Naive thymus-derived CD4-positive, alpha-beta T cell (primary cell): ENCODE measurements around the gene NDST3. TPM values are rescaled to one million over a fixed set of nuclear protein-coding genes. Genes with fewer than 3 reads are reported as not detected.

ENCODE experiments used
- ATAC-seq: fragments of 150-1000 bp; cut with Tn5 transposase; 2 replicates; pipeline ENCODE4 v1.10.0; 2021; ENCODE audit warnings: mild to moderate bottlenecking, moderate library complexity
- CTCF ChIA-PET: fragments of 350-600 bp; sonication (Branson Sonifier 250); formaldehyde crosslinking; loops from one replicate; lab custom pipeline; 2021; ENCODE audit warnings: antibody characterized with exemption; lab: Charles Lee
- POLR2A ChIA-PET: fragments of 350-600 bp; sonication (Branson Sonifier 250); formaldehyde crosslinking; loops from one replicate; lab custom pipeline; 2021; ENCODE audit warnings: antibody characterized with exemption, inconsistent platforms; lab: Charles Lee
- DNase-seq, 9 donors: peaks; one replicate each; pipeline versions ENCODE4 v3.0.0 to v3.0.0-alpha.2; 2020 to 2022; ENCODE audit warnings: mixed read lengths in 1 of 9
- H3K27ac ChIP-seq: one replicate; pipeline ENCODE4 v1.7.0; 2013; ENCODE audit warnings: mild to moderate bottlenecking, low read depth, low read length, moderate library complexity
- H3K27me3 ChIP-seq, 2 donors: one replicate each; pipeline ENCODE4 v1.7.0; 2013; ENCODE audit warnings: low read length in 2 of 2, mild to moderate bottlenecking in 2 of 2, moderate library complexity in 2 of 2; ENCODE audit not compliant: control insufficient read depth in 2 of 2, insufficient read depth in 2 of 2
- H3K36me3 ChIP-seq, 3 experiments: 1 replicate in 2 of 3; 2 replicates in 1 of 3; pipeline ENCODE4 v1.7.0; 2013; ENCODE audit warnings: low read length in 3 of 3, mild to moderate bottlenecking in 3 of 3, moderate library complexity in 1 of 3; ENCODE audit not compliant: insufficient read depth in 3 of 3, control insufficient read depth in 2 of 3
- H3K4me1 ChIP-seq, 2 donors: one replicate each; pipeline ENCODE4 v1.7.0; 2013; ENCODE audit warnings: low read length in 2 of 2, mild to moderate bottlenecking in 2 of 2, moderate library complexity in 1 of 2; ENCODE audit not compliant: control insufficient read depth in 2 of 2, insufficient read depth in 2 of 2
- H3K4me3 ChIP-seq: 2 replicates; pipeline ENCODE4 v1.7.0; 2013; ENCODE audit warnings: mild to moderate bottlenecking, low read length
- H3K9me3 ChIP-seq, 3 experiments: 1 replicate in 2 of 3; 2 replicates in 1 of 3; pipeline ENCODE4 v1.7.0; 2013; ENCODE audit warnings: low read length in 3 of 3; ENCODE audit not compliant: control insufficient read depth in 2 of 3
- H3K27ac Mint-ChIP-seq, 9 donors: one replicate each; pipeline ENCODE4 v1.8.0; 2020 to 2022; ENCODE audit warnings: mixed read lengths in 9 of 9, mild to moderate bottlenecking in 8 of 9, moderate library complexity in 5 of 9, inconsistent platforms in 2 of 9
- H3K27me3 Mint-ChIP-seq, 5 donors: one replicate each; pipeline ENCODE4 v1.8.0; 2021 to 2022; ENCODE audit warnings: mixed read lengths in 5 of 5, mild to moderate bottlenecking in 1 of 5
- H3K36me3 Mint-ChIP-seq, 5 donors: one replicate each; pipeline ENCODE4 v1.8.0; 2020 to 2022; ENCODE audit warnings: mixed read lengths in 5 of 5, mild to moderate bottlenecking in 3 of 5, inconsistent platforms in 1 of 5
- H3K4me1 Mint-ChIP-seq, 7 donors: one replicate each; pipeline ENCODE4 v1.8.0; 2020 to 2022; ENCODE audit warnings: mixed read lengths in 7 of 7, mild to moderate bottlenecking in 3 of 7, inconsistent platforms in 1 of 7
- H3K4me3 Mint-ChIP-seq, 10 donors: one replicate each; pipeline ENCODE4 v1.8.0; 2020 to 2022; ENCODE audit warnings: mild to moderate bottlenecking in 10 of 10, mixed read lengths in 10 of 10, moderate library complexity in 6 of 10, inconsistent platforms in 2 of 10
- H3K9me3 Mint-ChIP-seq, 11 donors: one replicate each; pipeline ENCODE4 v1.8.0; 2020 to 2022; ENCODE audit warnings: mixed read lengths in 11 of 11, mild to moderate bottlenecking in 4 of 11, inconsistent platforms in 1 of 11, moderate library complexity in 1 of 11
- intact Hi-C, 2 donors: fragments of 100-400 bp; cut with micrococcal nuclease; formaldehyde crosslinking; loops; one replicate each; pipeline ENCODE4 v1.15.1; 2023
- polyA plus RNA-seq, 2 donors: library from polyadenylated mRNA; unstranded; fragments of 300-500 nt; fragmentation: Illumina TruSeq; gene quantifications; one replicate each; pipeline ENCODE4 v1.2.3, GENCODE V29; 2021
- total RNA-seq, 6 experiments: library from RNA in 5 of 6; stranded (reverse) in 5 of 6; gene quantifications; 1 replicate in 5 of 6; 2 replicates in 1 of 6; pipeline ENCODE4 v1.2.3 and lab custom pipeline; 2021 to 2026

NDST3 gene
- under 1 TPM in 1 of 5 experiments, not detected in 4; 0.17 TPM for total RNA-seq
- polyA plus RNA-seq = under 1 TPM in 1 of 2 donors, not detected in 1; 0.18 TPM
- not detected for total RNA-seq (lab: John Stamatoyannopoulos, UW)

DNA sequence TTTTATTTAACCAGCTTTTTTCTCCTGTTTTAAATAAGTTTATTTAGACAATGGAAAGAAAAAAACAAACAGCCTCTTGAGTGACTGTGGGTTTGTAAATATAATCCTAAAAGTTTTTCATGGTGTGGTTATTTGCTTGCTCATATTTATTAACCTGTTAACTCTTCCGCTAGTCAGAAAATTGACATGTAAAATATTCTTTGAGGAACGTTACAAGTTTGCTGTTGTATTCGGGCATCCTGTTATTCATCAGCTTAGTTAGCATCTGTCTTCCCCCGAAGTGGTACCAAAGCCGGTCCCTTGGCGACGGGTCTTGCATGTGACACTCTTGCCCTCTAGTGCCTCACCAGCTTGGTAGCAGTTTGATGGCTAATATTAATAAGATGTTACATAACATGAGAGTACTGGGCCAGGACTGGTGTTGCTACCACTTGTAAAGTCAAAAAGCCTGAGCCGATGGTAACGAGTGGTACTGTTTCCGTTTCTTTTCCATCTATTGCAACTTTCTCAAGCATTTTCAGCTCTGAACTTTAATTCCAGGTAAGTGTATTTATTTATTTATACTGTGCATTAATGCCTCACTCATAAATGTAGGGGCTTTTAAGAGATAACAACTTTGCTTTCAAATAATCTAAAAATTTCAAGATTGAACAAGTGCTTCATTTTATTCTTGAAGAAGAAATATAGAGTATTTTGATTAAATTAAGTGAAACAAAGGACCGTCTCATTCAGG is at the start of gene NDST3:
Gene NDST3 (plus strand): TSS at position 434 of the 733 bp plus-strand sequence. CDS start 19,425 bp downstream, outside the sequence.
- ChIA-PET CTCF (no interaction called here), POLR2A (no interaction called here)
- Mint-ChIP-seq H3K27me3 (peaks cover 34 to 57% (median 39%) of the 10 kb centered on the region in 5 donors), H3K4me3 (peak within 1 kb of the TSS in 9 of 10 donors; percentile 47 to 78 (median 68)), H3K9me3 (peaks cover 0 to 2% (median 0%) of the 10 kb centered on the region in 11 donors), H3K27ac (peak within 1 kb of the TSS in 1 of 9 donors; percentile 33), H3K4me1 (peaks cover 0 to 14% (median 12%) of the 10 kb centered on the region in 7 donors), H3K36me3 (peaks cover 0 to 4% (median 0%) of the 10 kb centered on the region in 5 donors)
- ATAC-seq = peak; percentile 60
- H3K4me3 ChIP-seq = no peak within 1 kb of the TSS
- no peaks in the 10 kb centered on the region for H3K4me1 ChIP-seq
- no peaks in the 10 kb centered on the region for H3K27me3 ChIP-seq
- H3K36me3 ChIP-seq = no peaks in the 10 kb centered on the region
- intact Hi-C loops = loop anchor here in 1 of 2 donors (2.0 kb wide), 1 partner anchor 585 kb away; no protein-coding TSS in a partner anchor
- no peaks in the 10 kb centered on the region for H3K9me3 ChIP-seq
- H3K27ac ChIP-seq = no peak within 1 kb of the TSS
- peak in 5 of 9 donors; percentile 1 to 37 (median 11) for DNase-seq

DNA sequence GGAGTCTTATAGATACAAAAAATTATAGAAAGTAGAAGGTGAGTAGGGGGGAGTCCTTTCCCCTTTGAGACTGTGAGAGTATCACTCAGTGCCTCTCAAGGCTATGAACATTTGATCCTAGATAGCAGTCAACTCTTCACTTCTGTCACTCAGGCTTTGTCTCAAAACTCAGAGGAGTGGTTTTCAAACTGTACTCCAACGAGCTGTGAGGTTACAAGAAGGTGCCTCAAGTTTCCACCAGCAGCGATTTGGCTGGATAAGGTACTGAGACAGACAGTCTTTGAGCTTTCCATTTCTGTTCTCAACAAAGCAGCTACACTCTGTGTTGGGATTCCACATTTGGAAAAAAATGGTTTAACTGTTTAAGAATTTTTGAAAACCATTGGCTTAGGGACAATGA is 48.0 kb upstream of the NDST3 start:
- intact Hi-C loops = no loop called here
- no peak for DNase-seq

DNA sequence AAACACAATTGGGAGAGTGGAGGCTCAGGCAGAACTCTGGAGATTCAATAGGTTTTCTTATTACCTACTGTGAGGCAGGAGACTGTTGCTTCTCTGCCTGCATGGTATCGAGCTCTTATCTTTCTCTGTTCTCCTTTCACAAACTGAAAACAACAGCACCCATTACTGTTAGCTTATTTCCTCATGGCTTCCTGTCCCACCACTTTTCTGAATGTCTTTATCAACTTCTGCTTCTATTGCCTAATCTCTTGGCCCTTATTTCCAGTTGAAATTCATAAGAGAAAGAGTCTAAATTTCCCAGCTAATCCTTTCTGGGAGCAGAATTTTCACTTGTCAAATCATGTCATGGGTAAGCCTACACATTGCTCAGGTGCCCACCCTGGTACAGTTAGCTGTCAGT is 46.8 kb upstream of the NDST3 start:
- Histone ChIP-seq H3K27me3 (no peaks in the 10 kb centered on the region), H3K27ac (no peak overlapping the region), H3K4me1 (no peaks in the 10 kb centered on the region), H3K4me3 (no peak overlapping the region), H3K9me3 (no peaks in the 10 kb centered on the region), H3K36me3 (no peaks in the 10 kb centered on the region)
- ATAC-seq (no peak), DNase-seq (no peak)
- H3K27ac Mint-ChIP-seq = no peak overlapping the region
- H3K9me3 Mint-ChIP-seq = peaks cover 0 to 14% (median 0%) of the 10 kb centered on the region in 11 donors
- intact Hi-C loops = no loop called here
- CTCF ChIA-PET = no interaction called here
- H3K4me3 Mint-ChIP-seq = no peak overlapping the region
- peaks cover 0 to 17% (median 0%) of the 10 kb centered on the region in 7 donors for H3K4me1 Mint-ChIP-seq
- H3K36me3 Mint-ChIP-seq = no peaks in the 10 kb centered on the region
- POLR2A ChIA-PET = no interaction called here
- no peaks in the 10 kb centered on the region for H3K27me3 Mint-ChIP-seq

More for the DNA sequence above, 48.0 kb upstream of the NDST3 start:
- Histone ChIP-seq H3K36me3 (no peaks in the 10 kb centered on the region), H3K27ac (no peak overlapping the region), H3K27me3 (no peaks in the 10 kb centered on the region), H3K9me3 (no peaks in the 10 kb centered on the region), H3K4me3 (no peak overlapping the region), H3K4me1 (no peaks in the 10 kb centered on the region)
- Mint-ChIP-seq H3K36me3 (no peaks in the 10 kb centered on the region), H3K27ac (no peak overlapping the region), H3K4me1 (peaks cover 0 to 21% (median 0%) of the 10 kb centered on the region in 7 donors), H3K4me3 (no peak overlapping the region), H3K27me3 (no peaks in the 10 kb centered on the region), H3K9me3 (peaks cover 0 to 8% (median 0%) of the 10 kb centered on the region in 11 donors)
- ATAC-seq = no peak
- ChIA-PET CTCF (no interaction called here), POLR2A (no interaction called here)

DNA sequence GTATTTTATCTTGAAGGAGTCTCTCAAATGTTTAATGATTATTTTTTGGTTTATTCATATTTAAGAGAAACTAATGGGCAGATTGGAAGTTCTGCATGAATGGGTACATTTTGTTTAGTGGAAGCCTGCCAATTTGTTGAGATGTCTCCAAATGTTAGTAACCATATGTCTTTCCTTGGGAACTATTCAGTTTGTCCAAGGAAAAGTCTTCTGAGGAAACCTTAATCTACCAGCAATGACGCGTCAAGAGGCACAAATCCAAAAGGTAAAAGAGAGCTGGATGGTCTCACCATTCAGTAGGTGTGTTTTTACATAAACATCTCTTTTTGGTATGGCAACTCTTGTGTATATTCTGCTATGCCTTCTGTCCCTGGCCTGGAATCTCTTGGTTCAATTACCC is 37.4 kb upstream of the NDST3 start:
- peaks cover 0 to 7% (median 0%) of the 10 kb centered on the region in 5 donors for H3K27me3 Mint-ChIP-seq
- H3K4me1 Mint-ChIP-seq = no peaks in the 10 kb centered on the region
- intact Hi-C loops = no loop called here
- Histone ChIP-seq H3K4me1 (no peaks in the 10 kb centered on the region), H3K9me3 (no peaks in the 10 kb centered on the region), H3K4me3 (no peak overlapping the region), H3K27me3 (no peaks in the 10 kb centered on the region), H3K36me3 (no peaks in the 10 kb centered on the region), H3K27ac (no peak overlapping the region)
- DNase-seq (no peak), ATAC-seq (no peak)
- H3K36me3 Mint-ChIP-seq = no peaks in the 10 kb centered on the region
- H3K27ac Mint-ChIP-seq = no peak overlapping the region
- ChIA-PET CTCF (no interaction called here), POLR2A (no interaction called here)
- peaks cover 0 to 4% (median 0%) of the 10 kb centered on the region in 11 donors for H3K9me3 Mint-ChIP-seq
- H3K4me3 Mint-ChIP-seq = no peak overlapping the region

DNA sequence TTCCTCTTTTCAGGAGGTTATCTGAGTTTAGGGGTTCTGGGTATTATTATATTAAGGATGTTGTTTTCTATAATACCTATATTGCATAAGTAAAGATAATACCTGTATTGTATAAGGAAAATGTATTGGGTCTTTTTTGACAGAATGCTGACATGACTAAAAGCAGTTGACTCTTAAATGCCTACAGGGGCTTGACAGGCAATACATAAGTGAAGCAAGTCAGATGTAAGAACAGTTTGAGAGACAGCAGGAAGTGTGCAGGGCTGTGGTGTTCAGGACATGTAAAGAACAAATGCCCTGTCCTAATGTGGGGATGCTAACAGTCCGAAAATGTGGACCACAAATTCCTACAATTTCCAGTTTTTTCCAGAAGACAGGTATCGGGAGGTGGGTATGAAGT is 30.2 kb upstream of the NDST3 start:
- Mint-ChIP-seq H3K4me1 (no peaks in the 10 kb centered on the region), H3K4me3 (no peak overlapping the region), H3K36me3 (no peaks in the 10 kb centered on the region), H3K9me3 (peaks cover 0 to 2% (median 0%) of the 10 kb centered on the region in 11 donors), H3K27ac (no peak overlapping the region), H3K27me3 (peaks cover 0 to 7% (median 0%) of the 10 kb centered on the region in 5 donors)
- DNase-seq = no peak
- Histone ChIP-seq H3K4me3 (no peak overlapping the region), H3K36me3 (no peaks in the 10 kb centered on the region), H3K27me3 (no peaks in the 10 kb centered on the region), H3K4me1 (no peaks in the 10 kb centered on the region), H3K27ac (no peak overlapping the region), H3K9me3 (no peaks in the 10 kb centered on the region)
- intact Hi-C loops = no loop called here
- ChIA-PET CTCF (no interaction called here), POLR2A (no interaction called here)
- ATAC-seq = no peak

DNA sequence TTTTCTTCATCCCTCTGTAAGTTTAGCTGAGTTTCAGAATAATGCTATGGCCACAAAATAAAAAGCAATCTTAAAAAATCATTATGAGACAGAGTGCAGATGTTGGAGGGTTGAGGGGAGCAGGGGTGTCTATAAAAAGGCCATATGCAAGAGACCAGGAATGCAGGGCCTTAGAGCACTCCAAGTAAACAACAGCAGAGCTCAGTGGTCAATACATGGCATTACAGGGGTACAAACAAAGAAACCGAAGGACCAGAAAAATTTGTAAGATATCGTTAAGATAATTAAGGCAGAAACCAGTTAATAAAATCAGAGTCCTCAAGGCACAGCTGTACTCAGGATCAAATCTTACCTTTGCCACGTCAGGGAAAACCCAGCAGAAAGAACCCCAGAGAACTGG is 28.4 kb upstream of the NDST3 start:
- Histone ChIP-seq H3K27me3 (no peaks in the 10 kb centered on the region), H3K9me3 (no peaks in the 10 kb centered on the region), H3K36me3 (no peaks in the 10 kb centered on the region), H3K4me1 (no peaks in the 10 kb centered on the region), H3K27ac (no peak overlapping the region), H3K4me3 (no peak overlapping the region)
- Mint-ChIP-seq H3K4me1 (no peaks in the 10 kb centered on the region), H3K4me3 (no peak overlapping the region), H3K36me3 (no peaks in the 10 kb centered on the region), H3K27me3 (peaks cover 0 to 8% (median 0%) of the 10 kb centered on the region in 5 donors), H3K27ac (no peak overlapping the region), H3K9me3 (peaks cover 0 to 3% (median 0%) of the 10 kb centered on the region in 11 donors)
- ChIA-PET CTCF (no interaction called here), POLR2A (no interaction called here)
- intact Hi-C loops = no loop called here
- ATAC-seq (no peak), DNase-seq (no peak)
